GM12801 (cell line): ENCODE data around the gene MCC.

Experiments used
- CTCF ChIP-seq: IDR thresholded peaks from one replicate; pipeline ENCODE4 v1.5.1; 2011; ENCODE audit warnings: control low read depth; ENCODE audit not compliant: insufficient read length; ENCODE audit errors: extremely low read depth

MCC gene

DNA sequence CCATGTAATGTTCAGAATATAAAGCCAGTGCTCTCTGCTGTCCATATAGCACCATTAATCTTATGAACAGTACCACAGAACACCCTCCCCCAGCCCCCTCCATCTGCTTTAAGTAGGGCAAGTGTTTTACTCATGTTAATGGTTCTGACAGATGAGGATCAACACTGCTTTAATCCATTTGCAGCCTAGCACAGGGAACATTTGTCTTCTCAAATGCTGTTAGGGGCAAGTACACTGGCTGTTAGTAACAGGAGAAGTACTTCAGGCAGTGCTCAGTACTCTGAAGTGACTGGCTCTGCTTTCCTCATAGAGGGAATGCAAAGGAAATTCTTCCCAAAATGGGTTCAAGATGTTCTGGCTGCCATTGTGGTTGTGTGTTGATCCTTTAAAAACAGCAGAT is 309.1 kb downstream of the MCC start:
- TF ChIP-seq CTCF = no peak

DNA sequence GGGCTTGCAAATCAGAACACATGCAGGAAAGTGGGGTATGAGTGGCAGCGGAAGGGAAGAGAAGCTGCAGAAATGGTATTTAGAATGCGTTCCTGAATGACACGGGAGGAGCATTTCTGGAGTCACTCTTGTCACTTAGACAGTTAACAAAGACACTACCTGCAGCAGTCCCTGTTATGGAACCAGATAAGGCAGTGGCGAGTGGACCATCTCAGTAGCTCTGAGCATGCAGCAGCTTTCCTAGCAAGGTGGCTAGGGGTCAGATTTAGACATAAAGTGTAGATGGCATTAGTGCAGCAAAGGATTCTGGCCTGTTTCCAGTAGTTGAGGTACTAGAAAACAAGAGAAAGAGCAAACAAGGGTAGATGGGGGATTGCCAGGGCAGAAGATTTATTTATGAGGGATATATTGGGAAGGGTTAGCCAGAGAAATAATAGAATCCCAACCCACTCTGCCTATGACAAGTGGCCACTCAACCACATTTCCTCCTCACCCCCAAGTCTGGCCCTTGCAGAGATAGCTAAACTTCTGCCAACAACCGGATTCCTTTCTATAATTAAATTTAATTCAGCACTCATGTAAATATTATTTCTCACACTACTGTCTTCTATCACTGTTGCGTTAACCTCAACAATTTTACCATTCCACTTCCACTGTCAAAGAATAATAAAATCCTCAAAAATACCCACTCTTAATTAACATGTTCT is 310.0 kb downstream of the MCC start:
- no peak for TF ChIP-seq CTCF

DNA sequence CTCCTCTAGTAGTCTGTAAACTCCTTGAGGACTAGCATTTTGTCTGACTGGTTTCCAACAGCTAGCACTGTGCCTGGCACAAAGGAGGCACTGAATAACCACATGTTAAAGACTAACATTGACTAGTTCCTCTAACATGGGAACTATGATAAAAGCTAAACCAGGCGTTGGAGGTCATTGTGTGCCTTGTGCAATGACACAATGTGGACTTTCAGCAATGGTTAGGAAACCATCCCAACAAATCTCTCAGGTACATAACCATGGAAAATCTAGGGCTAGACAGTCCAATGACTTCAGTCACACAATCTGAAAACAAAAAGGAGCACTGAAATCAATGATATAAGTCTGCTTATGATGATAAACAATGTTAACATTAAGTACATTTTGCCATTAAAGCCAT is 311.0 kb downstream of the MCC start:
- no peak for TF ChIP-seq CTCF

DNA sequence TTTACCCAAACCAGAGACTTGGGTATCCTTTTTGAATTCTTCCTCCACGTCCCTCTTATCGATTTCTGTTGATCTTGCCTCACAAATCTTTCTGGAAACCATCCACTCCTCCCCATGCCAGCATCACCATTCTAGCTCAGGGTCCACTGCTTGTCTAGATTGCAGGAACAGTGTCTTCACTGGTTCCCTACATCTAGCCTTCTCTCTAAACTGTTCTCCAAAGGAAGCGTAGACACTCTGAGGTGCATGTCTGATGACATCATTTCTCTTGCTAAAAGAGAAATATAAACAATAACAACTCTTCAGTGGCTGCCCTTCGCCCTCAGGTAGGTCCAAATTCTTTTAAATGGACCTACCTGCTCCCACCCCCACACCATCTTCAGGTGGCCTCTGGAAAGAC is 311.5 kb downstream of the MCC start:
- no peak for TF ChIP-seq CTCF

- no peak for TF ChIP-seq CTCF
Measured at GRCh38 chr5:113176196-113176595, 312.1 kb downstream of the MCC start.

DNA sequence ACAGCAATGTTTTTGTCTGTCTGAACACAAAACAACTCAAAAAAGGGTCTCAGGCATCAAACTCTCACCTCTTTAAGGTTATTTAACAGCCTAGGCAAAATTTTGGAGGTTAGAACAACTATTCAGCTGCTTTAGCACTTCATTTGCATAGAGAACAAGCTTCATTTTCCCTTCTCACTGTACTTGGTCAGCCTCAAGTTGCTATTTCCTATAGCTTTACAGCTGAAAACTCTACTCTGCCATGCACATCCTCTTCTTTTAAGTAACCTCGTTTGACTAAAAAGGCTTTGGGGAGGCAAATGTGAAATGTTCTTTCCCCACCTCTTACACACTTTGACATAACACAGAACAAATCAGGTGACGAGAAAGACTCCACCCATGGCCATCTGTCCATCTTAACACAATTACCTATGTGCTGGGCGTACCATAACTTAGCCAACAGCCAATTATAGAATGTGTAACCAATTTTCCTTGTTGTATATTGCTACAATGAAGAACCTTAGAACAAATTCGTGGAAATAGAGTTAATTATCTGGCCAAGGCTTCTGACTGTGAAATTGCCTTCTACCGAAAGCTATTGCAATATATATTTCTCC is 315.9 kb downstream of the MCC start:
- TF ChIP-seq CTCF = no peak

GRCh38 chr5:113171520-113171919 is 316.7 kb downstream of the MCC start:
- TF ChIP-seq CTCF = no peak
